ENCODE measurements around the gene KIF22. TPM values are rescaled to one million over a fixed set of nuclear protein-coding genes. Genes with fewer than 3 reads are reported as not detected.
"Not testable (repeated sequence)": the region's sequence is repeated elsewhere in the genome, so short reads cannot be mapped to it uniquely, and the experiment has no call there.

KIF22 gene
- total RNA-seq, 1 donor from 2014 or later, result 20.0 TPM

- Mint-ChIP-seq H3K27ac (ENCODE audit: unreplicated experiment) (peak overlapping the region; percentile 97), H3K4me3 (ENCODE audit: unreplicated experiment) (peak overlapping the region; percentile 100), H3K36me3 (ENCODE audit: unreplicated experiment) (no peaks in the 10 kb centered on the region), H3K27me3 (ENCODE audit: unreplicated experiment) (no peaks in the 10 kb centered on the region), H3K4me1 (ENCODE audit: unreplicated experiment) (peaks cover 35% of the 10 kb centered on the region), H3K9me3 (ENCODE audit: unreplicated experiment) (no peaks in the 10 kb centered on the region)
- no peak for DNase-seq (ENCODE audit: extremely low spot score, unreplicated experiment)
- TF ChIP-seq CTCF (IDR thresholded peaks at IDR 0.05), result no peak
Measured at GRCh38 chr16:29789775-29790182, 772 bp upstream of the KIF22 start.

- no peaks in the 10 kb centered on the region for H3K9me3 Mint-ChIP-seq (ENCODE audit: unreplicated experiment)
- no peaks in the 10 kb centered on the region for H3K27me3 Mint-ChIP-seq (ENCODE audit: unreplicated experiment)
- H3K4me1 Mint-ChIP-seq (ENCODE audit: unreplicated experiment), result peaks cover 28% of the 10 kb centered on the region
- H3K4me3 Mint-ChIP-seq (ENCODE audit: unreplicated experiment), result peak overlapping the region; percentile 100
- no peak for TF ChIP-seq CTCF (IDR thresholded peaks at IDR 0.05)
- DNase-seq (ENCODE audit: extremely low spot score, unreplicated experiment), result no peak
- H3K36me3 Mint-ChIP-seq (ENCODE audit: unreplicated experiment), result no peaks in the 10 kb centered on the region
- peak overlapping the region; percentile 97 for H3K27ac Mint-ChIP-seq (ENCODE audit: unreplicated experiment)
Measured at GRCh38 chr16:29790949-29791844, 646 bp downstream of the KIF22 start.

- Mint-ChIP-seq H3K27ac (ENCODE audit: unreplicated experiment) (peak overlapping the region; percentile 48), H3K9me3 (ENCODE audit: unreplicated experiment) (no peaks in the 10 kb centered on the region), H3K36me3 (ENCODE audit: unreplicated experiment) (peaks cover 4% of the 10 kb centered on the region), H3K27me3 (ENCODE audit: unreplicated experiment) (no peaks in the 10 kb centered on the region), H3K4me3 (ENCODE audit: unreplicated experiment) (peak overlapping the region; percentile 100), H3K4me1 (ENCODE audit: unreplicated experiment) (peaks cover 28% of the 10 kb centered on the region)
- no peak for DNase-seq (ENCODE audit: extremely low spot score, unreplicated experiment)
- no peak for TF ChIP-seq CTCF (IDR thresholded peaks at IDR 0.05)
Measured at GRCh38 chr16:29791845-29792807, 1.6 kb downstream of the KIF22 start.

- not testable (repeated sequence) for H3K9me3 Mint-ChIP-seq (ENCODE audit: unreplicated experiment); H3K36me3 Mint-ChIP-seq (ENCODE audit: unreplicated experiment); H3K27me3 Mint-ChIP-seq (ENCODE audit: unreplicated experiment); DNase-seq (ENCODE audit: extremely low spot score, unreplicated experiment); H3K4me3 Mint-ChIP-seq (ENCODE audit: unreplicated experiment); H3K27ac Mint-ChIP-seq (ENCODE audit: unreplicated experiment)
- peaks cover 28% of the 10 kb centered on the region for H3K4me1 Mint-ChIP-seq (ENCODE audit: unreplicated experiment)
Measured at GRCh38 chr16:29793153-29793552, 2.6 kb downstream of the KIF22 start.

- Mint-ChIP-seq H3K36me3 (ENCODE audit: unreplicated experiment) (peaks cover 5% of the 10 kb centered on the region), H3K4me1 (ENCODE audit: unreplicated experiment) (peaks cover 28% of the 10 kb centered on the region), H3K9me3 (ENCODE audit: unreplicated experiment) (no peaks in the 10 kb centered on the region), H3K4me3 (ENCODE audit: unreplicated experiment) (no peak overlapping the region), H3K27me3 (ENCODE audit: unreplicated experiment) (no peaks in the 10 kb centered on the region), H3K27ac (ENCODE audit: unreplicated experiment) (no peak overlapping the region)
- no peak for TF ChIP-seq CTCF (IDR thresholded peaks at IDR 0.05)
- DNase-seq (ENCODE audit: extremely low spot score, unreplicated experiment), result no peak
Measured at GRCh38 chr16:29794231-29794710, 3.7 kb downstream of the KIF22 start.
